Measurements from ENCODE around the gene TMEM222.

The TMEM222 gene

GRCh38 chr1:27318136-27318535, 3.8 kb upstream of the TMEM222 start:
- TF ChIP-seq, protein P1, sequence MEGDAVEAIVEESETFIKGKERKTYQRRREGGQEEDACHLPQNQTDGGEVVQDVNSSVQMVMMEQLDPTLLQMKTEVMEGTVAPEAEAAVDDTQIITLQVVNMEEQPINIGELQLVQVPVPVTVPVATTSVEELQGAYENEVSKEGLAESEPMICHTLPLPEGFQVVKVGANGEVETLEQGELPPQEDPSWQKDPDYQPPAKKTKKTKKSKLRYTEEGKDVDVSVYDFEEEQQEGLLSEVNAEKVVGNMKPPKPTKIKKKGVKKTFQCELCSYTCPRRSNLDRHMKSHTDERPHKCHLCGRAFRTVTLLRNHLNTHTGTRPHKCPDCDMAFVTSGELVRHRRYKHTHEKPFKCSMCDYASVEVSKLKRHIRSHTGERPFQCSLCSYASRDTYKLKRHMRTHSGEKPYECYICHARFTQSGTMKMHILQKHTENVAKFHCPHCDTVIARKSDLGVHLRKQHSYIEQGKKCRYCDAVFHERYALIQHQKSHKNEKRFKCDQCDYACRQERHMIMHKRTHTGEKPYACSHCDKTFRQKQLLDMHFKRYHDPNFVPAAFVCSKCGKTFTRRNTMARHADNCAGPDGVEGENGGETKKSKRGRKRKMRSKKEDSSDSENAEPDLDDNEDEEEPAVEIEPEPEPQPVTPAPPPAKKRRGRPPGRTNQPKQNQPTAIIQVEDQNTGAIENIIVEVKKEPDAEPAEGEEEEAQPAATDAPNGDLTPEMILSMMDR (IDR thresholded peaks at IDR 0.05; ENCODE audit: borderline replicate concordance, control extremely low read depth, extremely low read depth, insufficient read depth, missing control alignments) = no peak
- no peak for DNase-seq (ENCODE audit: low spot score)
- in situ Hi-C loops (cut with MboI; ENCODE audit: low sequenced_read_pairs, unreplicated experiment) = no loop called here

- no peak for DNase-seq (ENCODE audit: low spot score)
- in situ Hi-C loops (cut with MboI; ENCODE audit: low sequenced_read_pairs, unreplicated experiment) = no loop called here
- TF ChIP-seq, protein P1 (IDR thresholded peaks at IDR 0.05; ENCODE audit: borderline replicate concordance, control extremely low read depth, extremely low read depth, insufficient read depth, missing control alignments) = no peak
Observed at GRCh38 chr1:27318596-27318995, 3.4 kb upstream of the TMEM222 start.

DNA sequence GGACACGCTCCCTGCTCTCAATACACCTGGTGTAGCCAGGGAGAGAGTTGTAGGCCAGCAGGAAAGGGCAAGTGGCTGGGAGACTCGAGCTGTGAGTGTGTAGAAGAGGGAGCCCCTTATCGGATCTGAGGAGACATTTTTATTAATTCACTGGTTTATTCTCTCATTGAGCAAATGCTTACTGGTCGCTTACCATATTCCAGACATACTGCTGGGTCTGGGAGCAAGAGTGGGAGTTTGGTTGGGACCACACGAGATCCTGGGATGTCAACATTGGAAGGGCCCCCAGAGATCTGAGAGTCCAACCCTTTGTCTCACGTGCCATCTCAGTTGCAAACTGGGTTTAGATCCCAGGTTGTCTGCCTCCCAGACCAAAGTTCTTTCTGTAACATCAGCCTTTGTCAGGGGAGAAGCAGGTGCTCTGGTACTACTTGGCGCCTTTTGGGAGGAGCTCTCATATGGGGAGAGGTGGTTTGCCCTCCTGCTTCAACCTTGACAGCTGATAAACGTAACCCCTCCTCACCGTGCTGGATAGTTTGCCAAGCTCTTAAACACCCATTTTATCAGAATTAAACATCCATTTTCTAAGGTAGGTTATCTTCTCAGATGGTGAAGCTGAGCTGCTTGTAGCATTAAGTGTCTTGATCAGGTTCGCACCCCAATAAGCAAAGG, 742 bp downstream of the TMEM222 start:
- no peak for DNase-seq (ENCODE audit: low spot score)
- in situ Hi-C loops (cut with MboI; ENCODE audit: low sequenced_read_pairs, unreplicated experiment) = no loop called here

DNA sequence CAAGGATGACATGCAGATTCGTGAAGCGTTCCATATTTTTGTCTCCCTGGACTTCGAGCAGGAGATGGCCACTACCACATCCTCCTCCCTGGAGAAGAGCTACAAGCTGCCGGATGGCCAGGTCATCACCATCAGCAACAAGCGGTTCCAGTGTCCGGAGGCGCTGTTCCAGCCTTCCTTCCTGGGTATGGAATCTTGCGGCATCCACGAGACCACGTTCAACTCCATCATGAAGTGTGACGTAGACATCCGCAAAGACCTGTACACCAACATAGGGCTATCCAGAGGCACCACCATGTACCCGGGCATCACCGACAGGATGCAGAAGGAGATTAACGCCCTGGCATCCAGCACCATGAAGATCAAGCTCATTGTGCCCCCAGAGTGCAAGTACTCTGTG, 3.3 kb downstream of the TMEM222 start:
- DNase-seq (ENCODE audit: low spot score) = no peak
- in situ Hi-C loops (cut with MboI; ENCODE audit: low sequenced_read_pairs, unreplicated experiment) = no loop called here
- TF ChIP-seq, protein P1 (IDR thresholded peaks at IDR 0.05; ENCODE audit: borderline replicate concordance, control extremely low read depth, extremely low read depth, insufficient read depth, missing control alignments) = no peak

More for the DNA sequence above, 742 bp downstream of the TMEM222 start:
- TF ChIP-seq, protein P1 (IDR thresholded peaks at IDR 0.05; ENCODE audit: borderline replicate concordance, control extremely low read depth, extremely low read depth, insufficient read depth, missing control alignments) = no peak

DNA sequence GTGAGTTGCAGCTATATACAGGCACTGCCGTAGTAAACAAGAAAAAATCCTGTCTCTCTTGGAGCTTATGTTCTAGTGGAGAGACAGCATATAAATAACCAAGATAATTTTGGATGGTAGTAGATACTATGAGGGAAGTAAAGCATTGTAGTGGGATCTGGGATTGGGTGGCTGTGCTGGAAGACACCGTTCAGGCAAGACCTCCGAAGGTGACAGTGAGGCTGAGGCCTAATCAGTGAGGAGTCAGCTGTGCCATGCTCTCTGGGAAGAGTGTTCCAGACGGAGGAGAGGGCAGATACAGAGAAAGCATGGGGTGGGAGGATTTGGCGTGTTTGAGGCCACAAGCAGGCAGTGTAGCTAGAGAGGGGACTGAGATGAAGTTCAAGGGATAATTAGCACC, 6.0 kb downstream of the TMEM222 start:
- TF ChIP-seq, protein P1 (IDR thresholded peaks at IDR 0.05; ENCODE audit: borderline replicate concordance, control extremely low read depth, extremely low read depth, insufficient read depth, missing control alignments) = no peak
- no peak for DNase-seq (ENCODE audit: low spot score)
- in situ Hi-C loops (cut with MboI; ENCODE audit: low sequenced_read_pairs, unreplicated experiment) = no loop called here

DNA sequence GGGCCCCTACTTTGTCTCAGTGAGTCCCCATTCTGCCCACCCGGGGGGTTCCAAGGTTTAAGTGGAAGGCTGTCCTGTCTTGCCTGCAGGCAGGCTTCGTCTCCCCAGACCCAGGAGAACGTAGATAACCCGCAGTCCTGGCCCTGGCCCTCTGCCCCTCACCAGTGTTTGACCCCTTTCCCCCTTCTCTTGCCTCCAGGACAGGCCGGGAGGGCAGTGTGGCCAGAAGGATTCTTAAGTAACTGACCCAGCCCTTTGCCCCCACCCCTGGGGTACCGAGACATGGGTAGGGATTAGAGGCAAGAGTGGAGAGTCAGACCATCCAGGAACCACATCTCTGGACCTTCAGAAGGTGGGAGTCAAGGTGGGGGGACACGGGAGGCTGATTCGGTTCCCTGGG, 8.8 kb downstream of the TMEM222 start:
- TF ChIP-seq, protein P1 (IDR thresholded peaks at IDR 0.05; ENCODE audit: borderline replicate concordance, control extremely low read depth, extremely low read depth, insufficient read depth, missing control alignments) = no peak
- DNase-seq (ENCODE audit: low spot score) = no peak
- in situ Hi-C loops (cut with MboI; ENCODE audit: low sequenced_read_pairs, unreplicated experiment) = no loop called here

All from GM13976 (cell line).